ENCODE data around the gene IQCE. TPM values are rescaled to one million over a fixed set of nuclear protein-coding genes. Genes with fewer than 3 reads are reported as not detected.

IQCE gene
- total and polyA plus RNA-seq, 12 donors, result 4.2 to 13.8 (median 9.3) TPM

DNA sequence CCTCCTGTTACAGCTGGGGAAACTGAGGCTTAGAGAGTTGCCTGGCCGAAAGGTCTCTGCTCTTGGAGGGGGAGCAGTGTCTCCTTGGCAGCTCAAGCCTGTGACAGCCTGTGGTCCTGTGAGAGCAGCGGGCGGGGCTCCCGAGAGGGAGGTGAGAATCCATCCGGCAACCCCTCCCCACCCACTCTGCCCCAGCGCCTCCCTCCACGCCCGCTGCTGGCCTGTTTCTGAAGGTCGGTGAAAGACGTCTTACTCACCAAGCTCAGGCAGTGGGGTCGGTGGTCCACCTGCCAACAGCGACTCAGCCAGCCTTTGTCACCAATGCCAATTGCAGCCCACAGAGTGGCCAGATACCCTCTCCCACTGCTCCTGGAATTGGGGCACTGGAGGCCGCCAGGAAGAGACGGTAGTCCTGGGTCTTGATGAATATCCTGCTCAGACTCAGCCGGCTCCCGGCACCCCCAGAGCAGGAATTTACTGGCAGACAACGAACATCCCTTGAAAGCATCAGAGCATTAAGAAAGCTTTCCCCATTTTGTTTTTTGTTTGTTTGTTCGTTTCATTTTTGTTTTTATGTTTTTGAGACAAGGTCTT is 65.6 kb downstream of the IQCE start:
- ATAC-seq, result no peak
- peaks cover 9 to 47% (median 20%) of the 10 kb centered on the region in 9 donors for H3K4me1 ChIP-seq
- no peaks in the 10 kb centered on the region for H3K9me3 ChIP-seq
- intact Hi-C loops (cut with DNase I), result no loop called here
- no peak overlapping the region for H3K27ac ChIP-seq
- TF ChIP-seq, protein P1, sequence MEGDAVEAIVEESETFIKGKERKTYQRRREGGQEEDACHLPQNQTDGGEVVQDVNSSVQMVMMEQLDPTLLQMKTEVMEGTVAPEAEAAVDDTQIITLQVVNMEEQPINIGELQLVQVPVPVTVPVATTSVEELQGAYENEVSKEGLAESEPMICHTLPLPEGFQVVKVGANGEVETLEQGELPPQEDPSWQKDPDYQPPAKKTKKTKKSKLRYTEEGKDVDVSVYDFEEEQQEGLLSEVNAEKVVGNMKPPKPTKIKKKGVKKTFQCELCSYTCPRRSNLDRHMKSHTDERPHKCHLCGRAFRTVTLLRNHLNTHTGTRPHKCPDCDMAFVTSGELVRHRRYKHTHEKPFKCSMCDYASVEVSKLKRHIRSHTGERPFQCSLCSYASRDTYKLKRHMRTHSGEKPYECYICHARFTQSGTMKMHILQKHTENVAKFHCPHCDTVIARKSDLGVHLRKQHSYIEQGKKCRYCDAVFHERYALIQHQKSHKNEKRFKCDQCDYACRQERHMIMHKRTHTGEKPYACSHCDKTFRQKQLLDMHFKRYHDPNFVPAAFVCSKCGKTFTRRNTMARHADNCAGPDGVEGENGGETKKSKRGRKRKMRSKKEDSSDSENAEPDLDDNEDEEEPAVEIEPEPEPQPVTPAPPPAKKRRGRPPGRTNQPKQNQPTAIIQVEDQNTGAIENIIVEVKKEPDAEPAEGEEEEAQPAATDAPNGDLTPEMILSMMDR (IDR thresholded peaks at IDR 0.05), result no peak
- DNase-seq, result no peak
- H3K36me3 ChIP-seq, result no peaks in the 10 kb centered on the region
- no peak overlapping the region for H3K4me3 ChIP-seq
- H3K27me3 ChIP-seq, result no peaks in the 10 kb centered on the region
- 78 to 83% methylated on average over 18 of the region's 18 CpGs for WGBS, 2 donors

DNA sequence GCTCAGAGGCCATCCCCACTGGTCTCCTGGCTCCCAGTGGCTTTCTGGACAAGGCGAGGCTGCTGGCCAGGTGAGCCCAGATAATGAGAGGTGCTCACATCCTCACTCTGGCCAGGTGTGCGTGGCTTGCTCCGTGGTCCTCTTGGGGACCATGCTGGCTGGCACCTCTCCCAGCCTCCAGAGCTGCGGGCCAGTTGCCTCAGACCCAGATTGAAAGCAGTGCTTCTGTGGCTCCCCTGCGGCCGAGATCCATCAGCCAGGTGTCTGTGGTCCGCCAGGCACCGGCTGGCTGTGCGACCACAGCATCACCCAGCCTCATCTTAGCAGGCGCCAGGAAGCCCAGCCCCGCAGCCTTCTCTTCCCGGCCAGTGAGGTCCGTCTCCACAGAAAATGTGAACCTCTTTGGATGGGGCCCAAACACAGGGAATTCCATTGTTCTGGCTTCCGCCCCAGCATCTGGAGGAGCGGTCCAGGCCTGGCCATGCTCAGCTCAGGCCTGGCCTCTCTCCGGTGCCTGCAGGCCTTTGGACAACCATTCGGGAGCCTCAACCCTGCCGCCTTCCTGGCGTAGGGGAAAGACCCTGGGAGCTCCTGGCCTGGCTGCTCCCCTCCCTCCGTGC is 67.8 kb downstream of the IQCE start:
- ATAC-seq, result peak; percentile 18 to 56 (median 45)

DNA sequence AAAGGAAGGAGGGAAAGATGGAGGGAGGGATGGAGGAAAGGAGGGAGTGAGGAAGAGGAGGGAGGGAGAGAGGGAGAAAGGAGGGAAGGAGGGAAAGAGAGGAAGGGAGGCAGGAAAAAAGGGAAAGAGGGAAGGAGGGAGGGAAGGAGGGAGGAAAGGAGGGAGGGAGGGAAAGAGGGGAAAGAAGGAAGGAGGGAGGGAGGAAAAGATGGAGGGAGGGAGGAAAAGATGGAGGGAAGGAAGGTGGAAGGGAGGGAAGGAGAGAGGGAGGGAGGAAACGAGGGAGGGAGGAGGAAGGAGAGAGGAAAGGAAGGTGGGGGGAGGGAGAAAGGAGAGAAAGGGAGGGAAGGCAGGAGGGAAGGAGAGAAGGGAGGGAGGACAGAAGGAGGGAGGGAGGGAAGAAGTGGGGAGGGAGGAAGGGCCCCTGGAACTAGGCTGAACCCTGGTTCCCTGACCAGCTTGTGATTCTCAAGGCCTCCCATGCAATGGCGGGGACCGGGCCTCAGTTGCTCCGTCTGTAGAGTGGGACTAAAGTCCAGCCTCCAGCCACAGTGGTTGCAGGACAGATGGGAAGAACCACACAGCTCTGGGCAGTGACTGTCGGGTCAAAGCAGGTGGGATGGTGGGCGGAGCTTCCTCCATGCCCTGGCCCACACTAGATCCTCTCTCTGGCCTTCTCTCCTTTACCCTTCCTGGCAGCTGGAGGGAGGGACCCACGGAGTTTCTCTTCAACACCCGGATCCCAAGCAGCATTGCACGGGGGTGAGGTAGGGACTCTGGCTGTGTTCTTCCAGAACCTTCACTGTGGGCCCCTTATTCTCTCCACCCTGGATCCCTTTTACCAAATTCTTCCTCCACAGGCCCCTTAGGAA is 68.7 kb downstream of the IQCE start:
- Histone ChIP-seq H3K36me3 (no peaks in the 10 kb centered on the region), H3K9me3 (no peaks in the 10 kb centered on the region), H3K27ac (peak overlapping the region in 9 of 10 donors; percentile 54 to 86 (median 69)), H3K27me3 (no peaks in the 10 kb centered on the region), H3K4me1 (peaks cover 2 to 48% (median 23%) of the 10 kb centered on the region in 9 donors), H3K4me3 (no peak overlapping the region)
- TF ChIP-seq, protein P1 (IDR thresholded peaks at IDR 0.05), result no peak
- DNase-seq (no peak), ATAC-seq (no peak)
- whole genome bisulfite sequencing, 2 donors, result 81 to 89% methylated on average over 9 of the region's 9 CpGs
- intact Hi-C loops (cut with DNase I), result loop anchor here in 1 of 10 donors (2.0 kb wide), 1 partner anchor 21 kb away; no protein-coding TSS in a partner anchor

More for the DNA sequence above, 67.8 kb downstream of the IQCE start:
- peak in 1 of 2 donors; percentile 82 for DNase-seq
- H3K36me3 ChIP-seq, result no peaks in the 10 kb centered on the region
- intact Hi-C loops (cut with DNase I), result loop anchor here in 1 of 10 donors (2.0 kb wide), 1 partner anchor 20 kb away; no protein-coding TSS in a partner anchor
- 55 to 57% methylated on average over 20 of the region's 20 CpGs for WGBS, 2 donors
- H3K4me3 ChIP-seq, result no peak overlapping the region
- H3K27ac ChIP-seq, result peak overlapping the region in 9 of 10 donors; percentile 54 to 86 (median 69)
- TF ChIP-seq, protein P1 (IDR thresholded peaks at IDR 0.05), result no peak
- no peaks in the 10 kb centered on the region for H3K9me3 ChIP-seq
- H3K4me1 ChIP-seq, result peaks cover 7 to 54% (median 25%) of the 10 kb centered on the region in 9 donors
- H3K27me3 ChIP-seq, result no peaks in the 10 kb centered on the region

DNA sequence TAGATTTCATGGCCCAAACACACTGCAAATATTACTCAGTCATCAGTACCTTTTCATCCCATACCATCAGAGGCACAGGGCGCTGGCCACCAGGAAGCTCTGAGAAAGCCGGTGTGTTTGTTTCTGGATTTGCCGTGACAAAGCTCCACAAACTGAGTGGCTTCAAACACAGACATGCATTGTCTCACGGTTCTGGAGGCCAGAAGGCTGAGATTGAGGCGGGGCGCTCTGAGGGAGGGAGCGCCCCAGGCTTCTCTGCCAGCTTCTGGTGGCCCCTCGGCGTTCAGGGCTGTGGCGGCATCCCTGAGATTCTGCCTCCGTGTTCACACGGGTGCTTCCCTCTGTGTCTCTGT is 69.3 kb downstream of the IQCE start:
- Histone ChIP-seq H3K27ac (no peak overlapping the region), H3K9me3 (no peaks in the 10 kb centered on the region), H3K4me3 (no peak overlapping the region), H3K4me1 (peaks cover 4 to 48% (median 23%) of the 10 kb centered on the region in 9 donors), H3K36me3 (no peaks in the 10 kb centered on the region), H3K27me3 (no peaks in the 10 kb centered on the region)
- WGBS, 2 donors, result 88% methylated on average over 12 of the region's 12 CpGs
- DNase-seq (no peak), ATAC-seq (no peak)
- TF ChIP-seq, protein P1 (IDR thresholded peaks at IDR 0.05), result no peak
- intact Hi-C loops (cut with DNase I), result no loop called here
